GM18526 (cell line): ENCODE results near the gene NOC4L.

ENCODE experiments used
- POLR2A ChIP-seq: IDR thresholded peaks from 3 replicates; pipeline ENCODE4 v1.6.1; 2011; ENCODE audit not compliant: insufficient read length; ENCODE audit errors: extremely low read depth

NOC4L gene

DNA sequence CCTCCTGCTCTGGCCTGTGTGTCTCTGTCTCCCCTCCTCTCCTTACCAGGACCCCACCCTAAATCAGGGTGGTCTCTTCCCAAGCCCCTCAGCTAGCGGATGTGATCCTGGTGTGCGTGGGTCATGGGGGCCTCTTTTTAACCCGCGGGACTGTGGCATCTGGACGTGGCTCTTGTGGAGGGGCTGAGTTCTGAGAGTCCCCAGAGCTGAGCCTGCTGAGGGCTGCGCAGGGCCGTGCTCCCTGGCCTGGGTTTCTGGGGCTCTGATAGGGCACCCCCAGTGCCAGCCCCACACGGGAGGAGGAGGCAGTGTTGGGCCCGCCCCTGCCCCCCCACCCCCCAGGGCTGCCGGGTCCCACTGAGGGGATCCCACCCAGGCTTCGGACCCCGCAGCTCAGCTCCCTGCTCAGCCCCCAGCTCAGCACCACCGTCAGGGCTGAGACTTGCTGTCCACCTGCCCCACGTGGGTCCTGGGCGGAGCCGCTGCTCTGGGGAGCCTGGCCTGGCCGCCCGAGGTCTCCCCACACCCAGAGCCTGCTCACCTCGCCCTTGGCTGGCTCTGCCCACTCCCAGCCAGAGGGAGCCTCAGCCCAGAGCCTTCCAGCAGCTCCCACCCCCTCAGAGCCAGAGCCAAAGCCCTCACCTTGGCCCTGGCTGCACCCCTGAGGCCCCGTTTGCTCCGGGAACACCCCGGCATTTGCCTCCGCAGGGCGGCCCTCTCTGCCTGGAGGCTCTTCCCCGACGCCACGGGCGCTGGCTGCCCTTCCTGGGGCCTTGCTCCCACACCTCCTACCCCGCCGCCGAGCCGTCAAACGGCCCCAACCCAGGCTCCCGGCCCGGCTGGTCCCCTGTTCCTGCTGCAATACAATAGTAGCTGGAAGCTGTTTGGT, 31.5 kb downstream of the NOC4L start:
- no peak for TF ChIP-seq POLR2A

GRCh38 chr12:132176385-132176919, 32.2 kb downstream of the NOC4L start:
- no peak for TF ChIP-seq POLR2A

DNA sequence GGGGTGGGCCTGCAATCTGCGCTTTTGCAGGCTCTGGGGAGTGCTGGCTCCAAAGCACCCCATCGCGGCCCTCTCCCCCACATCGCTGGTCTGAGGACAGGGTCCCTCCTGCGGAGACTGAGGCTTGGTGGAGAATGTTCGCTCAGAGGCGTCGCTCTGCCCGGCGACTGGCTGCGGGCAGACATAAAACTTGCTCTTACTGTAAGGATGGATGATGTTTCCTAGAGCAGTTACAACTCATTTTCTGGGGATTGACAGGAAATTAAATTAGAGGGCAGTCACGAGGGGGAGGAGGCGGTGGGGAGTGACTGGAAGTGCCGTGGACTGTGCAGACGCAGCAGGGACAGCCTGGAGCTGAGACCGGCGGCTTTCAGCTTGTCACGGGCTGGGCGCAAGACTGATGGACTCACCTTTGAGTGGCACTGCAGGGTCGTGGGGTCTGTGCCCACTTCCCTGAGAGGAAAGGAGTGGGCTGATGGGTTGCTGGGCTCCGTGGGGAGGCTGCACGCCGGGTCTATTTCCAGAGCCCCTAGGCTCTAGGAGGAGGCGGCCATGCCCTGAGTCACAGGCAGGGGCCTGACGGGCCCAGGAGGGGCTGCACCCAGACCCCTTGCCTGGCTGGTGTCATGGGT, 32.8 kb downstream of the NOC4L start:
- no peak for TF ChIP-seq POLR2A

DNA sequence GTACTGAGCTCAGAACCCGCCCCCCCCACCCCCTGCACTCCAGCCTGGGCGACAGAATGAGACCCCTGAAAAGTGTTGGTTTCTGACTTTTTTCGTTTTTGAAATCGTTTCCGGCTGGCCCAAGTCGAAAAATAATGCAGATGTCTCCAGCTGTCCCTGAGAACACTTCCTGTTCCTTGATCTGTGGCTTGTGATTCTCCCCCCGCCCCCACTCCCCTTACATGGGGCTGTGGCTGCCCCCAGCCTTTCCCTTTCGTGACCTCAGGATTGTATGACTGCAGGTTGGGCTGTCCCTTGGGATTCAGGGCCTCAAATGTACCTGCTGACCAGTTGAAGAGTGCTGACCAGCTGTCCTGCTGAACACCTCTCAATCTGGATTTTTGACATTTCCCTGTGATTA, 34.1 kb downstream of the NOC4L start:
- no peak for TF ChIP-seq POLR2A

- TF ChIP-seq POLR2A: no peak
These were observed 34.6 kb downstream of the NOC4L start for GRCh38 chr12:132178801-132179401.

DNA sequence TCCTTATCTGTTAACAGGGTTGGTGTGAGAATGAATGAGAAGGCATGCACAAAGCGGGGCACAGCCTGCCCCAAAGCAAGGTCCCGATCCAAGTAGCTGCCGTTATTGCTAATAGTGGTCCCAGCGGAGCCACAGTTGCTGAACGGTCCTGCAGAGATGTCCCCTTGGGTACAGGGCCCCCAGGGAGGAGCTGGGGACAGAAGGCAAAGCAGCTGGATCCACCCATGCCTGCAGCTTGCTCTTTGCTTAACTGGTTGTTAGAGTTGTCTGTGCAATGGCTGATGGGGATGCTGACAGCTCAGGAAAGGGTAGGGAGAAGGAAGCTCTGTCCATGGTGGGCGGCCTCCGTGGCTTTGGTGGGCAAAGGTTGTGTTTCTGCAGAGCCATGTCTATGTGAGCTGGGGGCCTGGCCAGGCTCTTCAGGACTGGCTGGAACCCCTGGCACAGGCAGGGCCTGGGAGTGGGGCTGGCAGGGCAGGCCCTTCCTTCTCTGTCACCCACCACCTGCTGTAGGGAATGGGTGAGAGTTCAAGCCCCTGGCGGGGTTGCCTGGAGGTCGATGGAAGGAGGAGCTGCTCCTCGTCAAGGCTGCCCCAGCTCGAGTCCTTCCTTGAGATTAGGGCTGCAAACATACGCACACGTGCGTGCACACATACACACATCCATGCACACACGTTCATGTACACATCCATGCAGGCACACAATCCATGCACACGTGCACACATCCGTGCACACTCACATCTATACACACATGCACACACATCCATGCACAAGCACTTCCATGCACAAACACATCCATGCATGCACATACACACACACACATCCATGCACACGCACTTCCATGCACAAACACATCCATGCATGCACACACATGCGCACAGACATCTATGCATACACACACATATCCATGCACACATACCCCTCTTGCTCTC, 35.4 kb downstream of the NOC4L start:
- no peak for TF ChIP-seq POLR2A

DNA sequence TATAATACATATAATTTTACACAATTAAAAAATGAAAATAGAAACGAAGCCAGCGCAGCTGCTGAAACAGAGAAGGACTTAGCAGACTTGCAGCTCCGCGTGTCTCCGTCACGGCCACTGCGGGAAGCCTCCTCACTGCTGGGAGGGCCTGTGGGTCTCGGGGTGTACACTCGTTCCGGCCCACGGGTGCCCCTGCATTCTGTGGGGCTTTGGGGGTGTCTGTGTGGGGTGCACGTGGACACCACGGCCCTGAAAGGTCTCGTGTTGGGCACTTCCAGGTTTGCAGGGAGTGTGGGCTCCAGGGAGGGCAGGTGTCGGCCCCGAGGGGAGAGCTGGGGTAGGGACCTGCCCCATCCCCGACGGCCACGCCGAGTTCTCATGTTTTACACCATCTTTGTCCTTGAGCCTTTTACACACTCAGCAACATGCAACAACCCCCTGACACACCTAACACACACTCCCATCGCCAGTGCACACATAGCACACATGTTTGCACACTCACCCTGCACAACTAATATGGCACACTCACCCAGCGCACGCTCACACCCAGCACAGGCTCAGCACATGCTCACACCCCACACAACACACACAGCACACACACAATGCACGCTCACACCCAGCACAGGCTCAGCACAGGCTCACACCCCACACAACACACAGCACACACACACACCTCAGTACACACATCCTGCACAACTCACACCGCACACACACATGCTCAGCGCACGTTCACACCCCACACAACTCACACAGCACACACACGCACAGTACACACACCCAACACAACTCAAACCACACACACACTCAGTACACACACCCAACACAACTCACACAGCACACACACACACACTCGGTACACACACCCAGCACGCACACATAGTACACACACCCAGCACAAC, 36.6 kb downstream of the NOC4L start:
- TF ChIP-seq POLR2A: no peak

DNA sequence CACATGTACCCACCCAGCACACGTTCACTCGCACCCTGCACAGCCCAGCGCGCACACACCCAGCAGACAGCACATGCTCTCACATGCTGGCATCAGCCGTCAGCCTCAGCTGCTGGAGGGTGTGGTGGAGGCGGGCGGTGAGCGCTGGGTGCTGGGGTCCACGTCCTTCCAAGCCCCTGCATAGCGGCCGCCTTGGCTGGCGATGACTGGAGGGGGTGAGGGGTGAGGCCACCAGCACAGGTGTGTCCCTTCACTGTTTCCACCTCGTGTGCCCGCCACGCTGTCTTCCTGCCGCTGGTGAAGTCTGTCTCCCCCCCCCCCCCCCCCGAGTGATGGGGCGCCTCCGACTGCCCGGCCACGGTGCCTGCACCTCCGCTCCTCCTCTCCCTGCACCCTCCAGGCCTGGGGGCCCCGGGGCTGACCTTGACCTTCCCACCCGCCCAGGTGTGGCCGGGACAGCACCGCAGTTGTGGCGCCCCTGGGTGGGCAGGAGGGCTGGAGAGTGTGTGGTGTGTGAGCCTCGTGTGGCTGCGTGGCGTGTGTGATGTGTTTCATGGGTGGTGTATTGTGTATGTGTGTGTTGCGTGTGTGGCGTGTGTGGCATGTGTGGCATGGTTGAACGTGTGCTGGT, 37.4 kb downstream of the NOC4L start:
- TF ChIP-seq POLR2A: no peak

- TF ChIP-seq POLR2A: no peak
These were observed 38.0 kb downstream of the NOC4L start for GRCh38 chr12:132182206-132182710.

GRCh38 chr12:132182711-132183365, 38.6 kb downstream of the NOC4L start:
- no peak for TF ChIP-seq POLR2A

DNA sequence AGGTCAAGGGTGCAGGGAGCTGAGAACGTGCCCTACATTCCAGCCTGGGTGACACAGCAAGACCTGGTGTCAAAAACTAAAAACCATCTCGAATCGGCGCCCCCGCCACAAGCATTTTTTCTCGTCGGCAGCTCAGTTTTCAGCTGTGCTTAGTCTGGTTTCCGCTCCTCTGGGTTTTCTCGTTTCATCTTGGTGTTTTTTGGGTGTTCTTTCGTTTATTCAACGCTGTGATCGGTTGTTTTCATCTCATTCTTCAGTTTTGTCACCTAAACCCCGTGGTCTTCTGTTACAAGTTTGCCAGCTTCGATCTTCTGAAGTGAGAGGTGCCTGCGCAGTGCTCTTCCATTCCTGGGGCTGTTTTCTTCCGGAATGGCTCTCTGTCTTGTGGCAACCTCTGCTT, 41.4 kb downstream of the NOC4L start:
- TF ChIP-seq POLR2A: no peak

DNA sequence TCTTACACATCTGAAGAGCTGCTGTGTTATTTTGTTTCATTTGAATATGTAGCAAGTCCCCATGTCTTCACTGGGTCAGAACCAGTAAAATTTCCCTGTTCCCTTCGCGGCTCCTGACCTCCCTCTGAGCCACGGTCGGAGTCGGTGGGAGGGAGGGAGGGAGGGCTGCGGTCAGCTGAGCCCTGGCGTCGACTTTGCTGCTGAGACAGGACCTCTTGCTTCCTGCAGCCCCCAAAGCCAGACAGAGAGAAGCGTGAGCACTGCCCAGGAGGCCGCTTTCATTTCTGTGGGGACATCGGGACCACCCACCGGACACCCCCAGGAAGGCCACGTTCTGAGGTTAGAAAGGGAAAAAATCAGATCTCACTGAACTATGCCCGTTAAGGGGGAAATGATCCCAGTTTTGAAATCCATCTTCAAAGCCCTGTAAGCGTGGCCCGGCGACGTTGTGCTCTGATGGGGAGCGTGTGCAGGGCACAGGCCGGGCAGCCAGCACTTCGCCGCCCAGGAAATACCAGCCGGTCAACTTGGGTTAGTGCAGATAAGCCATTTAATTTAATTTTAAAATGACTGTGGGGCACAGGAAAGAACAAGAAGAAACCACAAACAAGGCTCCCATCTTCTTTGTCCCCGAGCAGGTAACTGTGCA, 42.1 kb downstream of the NOC4L start:
- TF ChIP-seq POLR2A: no peak

DNA sequence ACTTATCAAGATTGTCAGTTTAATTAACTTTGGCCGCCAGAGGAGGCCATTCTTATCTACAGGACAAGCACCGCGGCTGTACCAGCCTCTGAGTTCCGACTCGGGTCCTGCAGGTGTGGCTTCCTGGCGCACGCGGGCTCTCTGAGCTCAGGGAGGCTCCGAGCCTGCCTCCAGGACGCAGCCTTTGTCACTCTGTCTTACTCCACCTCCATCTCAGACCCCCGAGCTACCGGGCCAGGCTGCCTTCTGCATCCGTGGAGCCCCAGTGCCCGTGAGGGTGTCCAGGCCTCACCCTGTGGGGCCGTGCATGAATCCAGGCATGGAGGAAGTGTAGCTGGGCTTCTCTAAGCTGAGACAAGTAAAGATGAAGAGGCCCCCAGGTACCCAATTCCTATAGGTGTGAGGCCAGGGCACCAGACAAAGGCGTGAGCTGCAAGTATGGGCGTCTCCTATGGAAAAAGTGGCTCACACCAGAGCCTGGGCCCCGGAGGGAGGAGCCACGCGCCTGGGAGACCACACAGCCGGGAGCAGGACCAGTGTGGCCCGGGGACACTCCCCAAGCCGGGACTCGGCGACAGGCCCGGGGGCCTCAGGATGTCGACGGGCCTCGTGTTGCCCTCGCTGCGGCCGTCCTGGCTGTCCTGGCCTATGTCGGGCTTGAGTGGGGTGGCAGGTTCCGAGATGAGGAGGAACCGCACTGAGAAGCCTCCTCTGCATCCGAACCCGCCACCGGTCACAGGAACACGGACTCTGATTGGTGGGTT, 42.8 kb downstream of the NOC4L start:
- TF ChIP-seq POLR2A: no peak
